ENCODE measurements around the gene CTNNA2. TPM values are rescaled to one million over a fixed set of nuclear protein-coding genes. Genes with fewer than 3 reads are reported as not detected.

The CTNNA2 gene
- total and polyA plus RNA-seq, 12 donors: 0.12 to 5.0 (median 1.4) TPM; not detected in 1

DNA sequence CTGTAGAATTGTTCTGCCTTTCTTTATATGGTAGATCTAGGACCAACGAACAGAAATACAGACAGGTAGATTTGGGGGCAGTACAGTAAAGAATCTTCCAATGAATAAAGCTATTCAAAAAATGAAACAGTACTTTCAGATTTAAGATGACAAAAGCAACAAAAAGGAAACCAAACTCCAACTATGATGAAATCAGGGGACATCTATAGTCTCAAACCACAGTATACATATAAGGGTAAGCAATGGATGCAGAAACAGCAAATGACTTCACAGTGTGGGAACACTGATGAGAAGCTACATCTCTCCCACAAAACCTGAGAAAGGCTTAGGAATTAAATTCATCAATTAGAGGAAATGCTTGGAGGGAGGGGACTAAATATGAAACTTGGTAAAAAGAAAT, 202.5 kb downstream of the CTNNA2 start:
- no peaks in the 10 kb centered on the region for H3K27me3 ChIP-seq
- no peak for TF ChIP-seq POLR2A (IDR thresholded peaks at IDR 0.05)
- TF ChIP-seq, protein P1, sequence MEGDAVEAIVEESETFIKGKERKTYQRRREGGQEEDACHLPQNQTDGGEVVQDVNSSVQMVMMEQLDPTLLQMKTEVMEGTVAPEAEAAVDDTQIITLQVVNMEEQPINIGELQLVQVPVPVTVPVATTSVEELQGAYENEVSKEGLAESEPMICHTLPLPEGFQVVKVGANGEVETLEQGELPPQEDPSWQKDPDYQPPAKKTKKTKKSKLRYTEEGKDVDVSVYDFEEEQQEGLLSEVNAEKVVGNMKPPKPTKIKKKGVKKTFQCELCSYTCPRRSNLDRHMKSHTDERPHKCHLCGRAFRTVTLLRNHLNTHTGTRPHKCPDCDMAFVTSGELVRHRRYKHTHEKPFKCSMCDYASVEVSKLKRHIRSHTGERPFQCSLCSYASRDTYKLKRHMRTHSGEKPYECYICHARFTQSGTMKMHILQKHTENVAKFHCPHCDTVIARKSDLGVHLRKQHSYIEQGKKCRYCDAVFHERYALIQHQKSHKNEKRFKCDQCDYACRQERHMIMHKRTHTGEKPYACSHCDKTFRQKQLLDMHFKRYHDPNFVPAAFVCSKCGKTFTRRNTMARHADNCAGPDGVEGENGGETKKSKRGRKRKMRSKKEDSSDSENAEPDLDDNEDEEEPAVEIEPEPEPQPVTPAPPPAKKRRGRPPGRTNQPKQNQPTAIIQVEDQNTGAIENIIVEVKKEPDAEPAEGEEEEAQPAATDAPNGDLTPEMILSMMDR (IDR thresholded peaks at IDR 0.05): no peak
- no peaks in the 10 kb centered on the region for H3K4me1 ChIP-seq (replicated peaks in 1 of 2)
- 73 to 91% (median 81%) methylated on average over 1 of the region's 1 CpG for WGBS, 4 donors
- no peak overlapping the region for H3K4me3 ChIP-seq
- intact Hi-C loops (cut with DNase I): loop anchor here in 1 of 2 donors (10.0 kb wide), 1 partner anchor 529 kb away; no protein-coding TSS in a partner anchor
- no peak overlapping the region for H3K27ac ChIP-seq
- no peak for DNase-seq
- no peaks in the 10 kb centered on the region for H3K9me3 ChIP-seq (replicated peaks in 1 of 3)
- H3K36me3 ChIP-seq (replicated peaks in 1 of 2): no peaks in the 10 kb centered on the region

GRCh38 chr2:79716266-79716665, 203.4 kb downstream of the CTNNA2 start:
- Histone ChIP-seq H3K4me3 (no peak overlapping the region), H3K4me1 (replicated peaks in 1 of 2) (no peaks in the 10 kb centered on the region), H3K36me3 (replicated peaks in 1 of 2) (no peaks in the 10 kb centered on the region), H3K9me3 (replicated peaks in 1 of 3) (no peaks in the 10 kb centered on the region), H3K27me3 (no peaks in the 10 kb centered on the region), H3K27ac (no peak overlapping the region)
- TF ChIP-seq, protein P1 (IDR thresholded peaks at IDR 0.05): no peak
- no peak for TF ChIP-seq POLR2A (IDR thresholded peaks at IDR 0.05)
- intact Hi-C loops (cut with DNase I): loop anchor here in 1 of 2 donors (10.0 kb wide), 1 partner anchor 529 kb away; no protein-coding TSS in a partner anchor
- 66 to 73% (median 69%) methylated on average over 4 of the region's 4 CpGs for WGBS, 4 donors
- DNase-seq: no peak

GRCh38 chr2:79717364-79718007, 204.6 kb downstream of the CTNNA2 start:
- intact Hi-C loops (cut with DNase I): loop anchor here in 1 of 2 donors (10.0 kb wide), 1 partner anchor 527 kb away; no protein-coding TSS in a partner anchor
- 62 to 71% (median 65%) methylated on average over 5 of the region's 5 CpGs for WGBS, 4 donors
- TF ChIP-seq POLR2A (IDR thresholded peaks at IDR 0.05): no peak
- TF ChIP-seq, protein P1 (IDR thresholded peaks at IDR 0.05): no peak

DNA sequence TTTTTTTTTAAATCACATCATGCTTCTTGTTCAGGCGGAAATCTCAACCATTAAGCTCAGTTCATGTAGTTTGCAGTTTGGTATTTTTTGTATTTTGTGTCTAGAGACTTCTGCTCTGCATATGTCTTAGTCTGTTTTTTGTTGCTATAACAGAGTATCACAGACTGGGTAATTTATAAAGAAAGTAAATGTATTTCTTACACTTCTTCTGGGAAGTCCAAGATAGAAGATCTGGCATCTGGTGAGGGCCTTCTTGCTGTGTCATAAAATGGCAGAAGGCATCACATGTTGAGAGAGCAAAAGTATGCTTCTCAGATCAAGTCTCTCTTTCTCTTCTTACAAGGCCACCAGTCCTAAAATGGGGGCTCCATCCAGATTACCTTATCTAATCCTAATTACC, 208.2 kb downstream of the CTNNA2 start:
- 65 to 81% (median 74%) methylated on average over 1 of the region's 1 CpG for WGBS, 4 donors
- intact Hi-C loops (cut with DNase I): no loop called here
- no peaks in the 10 kb centered on the region for H3K36me3 ChIP-seq (replicated peaks in 1 of 2)
- H3K27ac ChIP-seq: no peak overlapping the region
- DNase-seq: no peak
- no peaks in the 10 kb centered on the region for H3K27me3 ChIP-seq
- H3K4me1 ChIP-seq (replicated peaks in 1 of 2): no peaks in the 10 kb centered on the region
- no peak for TF ChIP-seq POLR2A (IDR thresholded peaks at IDR 0.05)
- TF ChIP-seq, protein P1 (IDR thresholded peaks at IDR 0.05): no peak
- H3K4me3 ChIP-seq: no peak overlapping the region
- no peaks in the 10 kb centered on the region for H3K9me3 ChIP-seq (replicated peaks in 1 of 3)

More at GRCh38 chr2:79717364-79718007, 204.6 kb downstream of the CTNNA2 start:
- H3K36me3 ChIP-seq (replicated peaks in 1 of 2): no peaks in the 10 kb centered on the region
- H3K27me3 ChIP-seq: no peaks in the 10 kb centered on the region
- no peak overlapping the region for H3K27ac ChIP-seq
- H3K4me3 ChIP-seq: no peak overlapping the region
- no peaks in the 10 kb centered on the region for H3K4me1 ChIP-seq (replicated peaks in 1 of 2)
- no peak for DNase-seq
- H3K9me3 ChIP-seq (replicated peaks in 1 of 3): no peaks in the 10 kb centered on the region
